Hepatocyte (in vitro differentiated cells): ENCODE data around the gene PIK3AP1.

ENCODE experiments used
- CTCF ChIP-seq: fragments of 200-600 bp; sonication (generic); IDR thresholded peaks from 2 replicates; pipeline ENCODE4 v1.5.1; 2016; ENCODE audit warnings: antibody characterized with exemption, mild to moderate bottlenecking; ENCODE audit not compliant: poor library complexity
- EZH2 ChIP-seq: fragments of 200-600 bp; sonication (generic); IDR thresholded peaks from 2 replicates; pipeline ENCODE4 v1.6.1; 2016; ENCODE audit warnings: antibody characterized with exemption, mild to moderate bottlenecking, borderline replicate concordance

GRCh38 chr10:96570511-96570910 lies 149.8 kb downstream of the PIK3AP1 start:
- TF ChIP-seq CTCF (no peak), EZH2 (no peak)
